HepG2 (cell line): Measurements from ENCODE around the gene HOMEZ. TPM values are rescaled to one million over a fixed set of nuclear protein-coding genes. Genes with fewer than 3 reads are reported as not detected.

ENCODE experiments used
- AGO2 ChIP-seq: fragments of 200-400 bp; formaldehyde crosslinking; optimal IDR thresholded peaks from 2 replicates; pipeline ENCODE3; 2017; ENCODE audit warnings: mild to moderate bottlenecking, low read depth, low read length, moderate library complexity
- BHLHE40 ChIP-seq: IDR thresholded peaks from 2 replicates; pipeline ENCODE4 v1.6.1; 2011; ENCODE audit warnings: low read length, improper control_type of control experiment
- FOSL1 ChIP-seq: sonication (generic); formaldehyde crosslinking; IDR thresholded peaks from 2 replicates; pipeline ENCODE4 v1.9.0; 2021; ENCODE audit warnings: missing genetic modification reagents, borderline replicate concordance
- FOXO4 ChIP-seq: sonication (generic); formaldehyde crosslinking; conservative IDR thresholded peaks from 2 replicates; pipeline ENCODE4 v1.8.1; 2023; ENCODE audit warnings: missing genetic modification reagents
- JDP2 ChIP-seq: sonication (generic); formaldehyde crosslinking; IDR thresholded peaks from 2 replicates; pipeline ENCODE4 v1.8.1; 2022; ENCODE audit warnings: missing genetic modification reagents, borderline replicate concordance
- MYC ChIP-seq: sonication (generic); formaldehyde crosslinking; IDR thresholded peaks from 2 replicates; pipeline ENCODE4 v1.9.0; 2021; ENCODE audit warnings: missing genetic modification reagents, borderline replicate concordance
- NFKBIZ ChIP-seq: IDR thresholded peaks from 2 replicates; pipeline ENCODE4 v1.6.1; 2018; ENCODE audit warnings: missing genetic modification reagents, missing compliant biosample characterization
- PAX8 ChIP-seq: sonication (generic); formaldehyde crosslinking; IDR thresholded peaks from 2 replicates; pipeline ENCODE4 v1.8.0; 2022; ENCODE audit warnings: mild to moderate bottlenecking, missing genetic modification reagents, borderline replicate concordance
- SNAPC5 ChIP-seq: sonication (generic); formaldehyde crosslinking; IDR thresholded peaks from 2 replicates; pipeline ENCODE4 v1.8.1; 2023; ENCODE audit warnings: mild to moderate bottlenecking, missing genetic modification reagents, borderline replicate concordance
- USF2 ChIP-seq, 2 experiments: sonication (generic) in 1 of 2; formaldehyde crosslinking in 1 of 2; IDR thresholded peaks; 2 replicates each; pipeline versions ENCODE4 v1.5.1 to v1.6.1; 2011 to 2020; ENCODE audit warnings: borderline replicate concordance in 1 of 2, low read depth in 1 of 2, low read length in 1 of 2, mild to moderate bottlenecking in 1 of 2, missing genetic modification reagents in 1 of 2, moderate library complexity in 1 of 2
- ZC3H4 ChIP-seq: sonication (generic); formaldehyde crosslinking; IDR thresholded peaks from 2 replicates; pipeline ENCODE4 v1.4.0; 2020; ENCODE audit warnings: missing genetic modification reagents, borderline replicate concordance
- ZNF251 ChIP-seq: sonication (generic); formaldehyde crosslinking; IDR thresholded peaks from 2 replicates; pipeline ENCODE4 v1.9.0; 2021; ENCODE audit warnings: mild to moderate bottlenecking, missing genetic modification reagents
- ZNF34 ChIP-seq: sonication (generic); formaldehyde crosslinking; IDR thresholded peaks from 2 replicates; pipeline ENCODE4 v1.4.0; 2020; ENCODE audit warnings: mild to moderate bottlenecking, missing genetic modification reagents, borderline replicate concordance
- ZNF501 ChIP-seq: sonication (generic); formaldehyde crosslinking; IDR thresholded peaks from 2 replicates; pipeline ENCODE4 v1.5.1; 2020; ENCODE audit warnings: mild to moderate bottlenecking, moderate library complexity, missing genetic modification reagents
- ZNF557 ChIP-seq: sonication (generic); formaldehyde crosslinking; IDR thresholded peaks from 2 replicates; pipeline ENCODE4 v1.4.0; 2020; ENCODE audit warnings: missing genetic modification reagents
- ZNF572 ChIP-seq: sonication (generic); formaldehyde crosslinking; IDR thresholded peaks from 2 replicates; pipeline ENCODE4 v1.5.1; 2020; ENCODE audit warnings: mild to moderate bottlenecking, missing genetic modification reagents
- ZNF605 ChIP-seq: sonication (generic); formaldehyde crosslinking; IDR thresholded peaks from 2 replicates; pipeline ENCODE4 v1.8.0; 2022; ENCODE audit warnings: mild to moderate bottlenecking, missing genetic modification reagents
- ZNF646 ChIP-seq: sonication (generic); formaldehyde crosslinking; IDR thresholded peaks from 2 replicates; pipeline ENCODE4 v1.9.0; 2021; ENCODE audit warnings: mild to moderate bottlenecking, missing genetic modification reagents
- polyA plus RNA-seq, 8 experiments: library from polyadenylated mRNA; depleted of rRNA in 3 of 8; stranded (reverse) in 7 of 8; unstranded in 1 of 8; fragments of >200 nt; fragmentation: Illumina TruSeq in 4 of 8; extraction: Trizol in 4 of 8; gene quantifications; 2 replicates each; pipeline versions ENCODE4 v1.2.1 to v1.2.3, GENCODE V29; 2011 to 2016; ENCODE audit warnings: low read depth in 4 of 8, missing spikeins in 1 of 8, mixed read lengths in 1 of 8; ENCODE audit not compliant: insufficient read depth in 1 of 8
- total RNA-seq, 5 experiments: library from RNA; depleted of rRNA; stranded (reverse); fragments of >200 nt; fragmentation: Illumina TruSeq; extraction: Trizol; gene quantifications; 2 replicates each; pipeline ENCODE4 v1.2.3, GENCODE V29; 2016; ENCODE audit warnings: low read depth in 1 of 5

HOMEZ gene
- total and polyA plus RNA-seq, 2 of the 13 experiments (the other 11 are each of a cell fraction or from before 2014, with no cell fraction given), result 14.5 to 31.8 TPM

- peak; percentile 97; the same call in 1 of the 2 replicates for TF ChIP-seq ZNF34 (CRISPR knock-in tag)
- TF ChIP-seq ZNF251 (CRISPR knock-in tag), result peak; percentile 97
- TF ChIP-seq NFKBIZ, result peak; percentile 75; the same call in 1 of the 2 replicates
- peak; percentile 98 for TF ChIP-seq ZNF501 (CRISPR knock-in tag)
- no peak for TF ChIP-seq JDP2
- TF ChIP-seq FOSL1 (CRISPR knock-in tag), result no peak
- TF ChIP-seq ZC3H4 (CRISPR knock-in tag), result peak; percentile 88; the same call in 1 of the 2 replicates
- no peak for TF ChIP-seq ZNF646 (CRISPR knock-in tag)
- TF ChIP-seq BHLHE40, result peak; percentile 84
- peak; percentile 74 for TF ChIP-seq MYC (CRISPR knock-in tag)
- 0 out of 2 replicates have a peak, but pooled peaks have one; percentile 58 for TF ChIP-seq PAX8
- TF ChIP-seq SNAPC5 (CRISPR knock-in tag), result 0 out of 2 replicates have a peak, but pooled peaks have one; percentile 24
- no peak for TF ChIP-seq FOXO4 (CRISPR knock-in tag)
- TF ChIP-seq AGO2, result peak; percentile 63
- TF ChIP-seq USF2 (IDR thresholded peaks at IDR 0.05; ENCODE audit: low read depth, low read length), result peak; percentile 3; the same call in 1 of the 2 replicates
- TF ChIP-seq USF2 (CRISPR knock-in tag; IDR thresholded peaks at IDR 0.05; ENCODE audit: borderline replicate concordance), result peak; percentile 54; the same call in 1 of the 2 replicates
- TF ChIP-seq ZNF572 (CRISPR knock-in tag), result peak; percentile 87
- peak; percentile 91 for TF ChIP-seq ZNF605 (CRISPR knock-in tag)
- peak; percentile 80; the same call in 1 of the 2 replicates for TF ChIP-seq ZNF557
Measured at GRCh38 chr14:23286020-23286901, at the start of gene HOMEZ (continued).
